NCI-H146 (cell line): Measurements from ENCODE around the gene TUT4.

ENCODE experiments used
- DNase-seq: peaks from one replicate; lab custom pipeline; 2025; lab: John Stamatoyannopoulos, UW

Gene TUT4

DNA sequence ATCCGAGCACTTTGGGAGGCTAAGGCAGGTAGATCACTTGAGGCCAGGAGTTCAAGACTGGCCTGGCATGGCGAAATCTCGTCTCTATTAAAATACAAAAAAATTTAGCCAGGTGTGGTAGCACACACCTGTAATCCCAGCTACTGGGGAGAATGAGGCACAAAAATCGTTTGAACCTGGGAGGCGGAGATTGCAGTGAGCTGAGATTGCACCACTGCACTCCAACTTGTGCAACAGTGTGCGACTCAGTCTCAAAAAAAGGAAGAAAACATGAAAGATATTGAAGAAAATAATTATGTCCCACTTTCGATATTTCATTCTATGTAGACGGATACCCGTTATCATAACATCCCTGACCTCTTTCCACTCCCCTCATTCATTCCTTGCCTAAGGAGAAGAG is 19.2 kb downstream of the TUT4 start:
- no peak for DNase-seq

DNA sequence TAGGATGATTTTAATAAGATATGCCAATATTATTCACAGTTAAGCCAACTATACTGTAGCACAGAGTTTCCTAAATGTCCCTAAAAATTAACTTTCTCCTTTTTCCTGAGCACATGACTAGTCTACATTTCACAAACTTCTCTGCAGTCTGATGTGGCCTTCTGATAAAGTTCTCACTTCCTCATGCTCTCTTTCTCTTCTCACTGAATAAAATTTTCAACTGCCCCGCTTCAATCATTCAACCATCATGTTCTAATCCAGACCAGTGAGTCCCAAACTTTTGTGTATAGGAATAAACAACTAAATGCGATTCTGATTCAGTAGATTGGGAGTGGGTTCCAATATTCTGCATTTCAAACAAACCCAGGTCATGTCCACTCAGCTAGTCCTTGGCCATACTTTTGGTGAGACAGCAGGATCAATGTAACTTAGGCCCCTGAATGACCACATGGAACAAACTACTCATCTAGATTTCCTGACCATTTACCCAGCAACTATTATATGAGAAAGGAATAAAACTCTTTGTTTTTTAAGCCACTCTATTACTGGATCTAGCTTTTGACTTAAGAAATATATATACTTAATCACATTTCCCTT is 20.1 kb downstream of the TUT4 start:
- DNase-seq = no peak

DNA sequence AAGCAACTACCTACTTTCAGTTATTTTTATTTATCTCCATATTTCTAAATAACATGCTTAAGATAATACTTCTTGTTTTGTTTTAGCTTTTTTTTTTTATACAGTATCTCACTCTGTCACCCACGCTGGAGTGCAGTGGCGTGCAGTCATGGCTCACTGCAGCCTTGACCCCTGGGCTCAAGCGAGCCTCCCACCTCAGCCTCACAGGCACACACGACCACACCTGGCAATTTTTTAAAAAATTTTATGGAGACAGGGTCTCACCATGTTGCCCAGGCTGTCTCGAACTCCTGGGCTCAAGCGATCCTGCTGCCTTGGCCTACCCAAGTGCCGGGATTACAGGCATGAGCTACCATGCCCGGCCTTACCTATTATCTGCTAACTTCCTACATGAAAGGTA is 20.6 kb downstream of the TUT4 start:
- no peak for DNase-seq

DNA sequence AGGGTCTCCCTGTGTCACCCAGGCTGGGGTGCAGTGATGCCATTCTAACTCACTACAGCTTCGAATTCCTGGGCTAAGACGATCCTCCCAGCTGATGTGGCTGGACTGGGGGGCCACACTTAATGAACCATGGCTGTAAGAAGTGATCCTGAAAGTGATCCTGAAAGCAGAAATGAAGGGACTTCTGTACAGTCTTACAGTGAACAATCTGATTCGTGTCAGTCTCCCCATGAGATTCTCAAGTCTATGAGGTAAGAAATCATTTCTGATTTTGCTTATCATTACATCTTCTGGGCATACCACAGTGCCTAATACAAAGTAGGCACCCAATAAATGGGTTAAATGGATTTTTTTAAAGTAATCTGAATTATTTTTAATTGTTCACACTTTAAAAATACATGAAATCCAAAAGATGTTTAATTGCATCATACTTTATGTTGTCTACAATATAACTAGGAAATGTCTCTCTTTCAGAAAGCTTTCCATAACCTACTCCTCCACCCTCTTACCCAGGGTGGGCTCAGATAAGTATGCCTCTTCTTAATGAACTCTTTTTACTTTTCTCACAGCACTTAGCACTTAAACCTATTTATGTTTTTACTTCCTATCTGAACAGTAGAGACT is 21.5 kb downstream of the TUT4 start:
- DNase-seq = no peak

DNA sequence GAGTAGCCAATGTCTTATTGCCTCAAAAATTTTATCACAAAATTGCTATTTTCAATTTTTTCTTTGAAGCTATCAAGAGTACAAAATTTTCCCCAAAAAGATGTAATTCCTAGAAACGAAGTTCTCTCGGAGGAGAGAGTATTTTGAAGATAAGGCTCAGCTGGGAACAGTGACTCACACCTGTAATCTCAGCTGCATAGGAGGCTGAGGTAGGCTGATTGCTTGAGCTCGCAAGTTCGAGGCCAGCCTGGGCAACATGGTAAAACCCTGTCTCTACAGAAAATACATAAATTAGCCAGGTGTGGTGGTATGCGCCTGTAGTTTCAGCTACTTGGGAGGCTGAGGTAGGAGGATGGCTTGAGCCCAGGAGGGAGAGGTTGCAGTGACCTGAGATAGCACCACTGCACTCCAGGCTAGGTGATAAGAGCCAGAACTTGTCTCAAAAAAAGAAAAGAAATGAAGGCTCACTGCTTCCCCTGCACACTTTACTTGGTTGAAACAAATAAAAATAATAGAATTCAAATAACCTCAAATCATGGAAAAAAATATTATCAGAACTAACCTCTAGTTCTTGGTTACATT is 22.2 kb downstream of the TUT4 start:
- no peak for DNase-seq

DNA sequence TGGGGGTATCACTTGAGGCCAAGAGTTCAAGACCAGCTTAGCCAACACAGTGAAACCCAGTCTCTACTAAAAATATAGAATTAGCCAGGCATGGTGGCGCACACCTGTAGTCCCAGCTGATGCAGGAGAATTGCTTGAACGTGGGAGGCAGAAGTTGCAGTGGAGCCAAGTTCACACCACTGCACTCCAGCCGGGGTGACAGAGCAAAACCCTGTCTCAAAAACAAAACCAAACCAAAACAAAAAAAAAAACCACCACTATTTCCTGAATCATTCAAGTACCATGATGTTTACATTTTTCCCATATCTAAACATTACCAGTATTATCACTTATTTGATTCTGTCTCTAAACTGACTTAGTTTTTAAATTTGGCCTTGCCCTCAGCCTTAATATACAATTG is 29.5 kb downstream of the TUT4 start:
- DNase-seq = no peak

DNA sequence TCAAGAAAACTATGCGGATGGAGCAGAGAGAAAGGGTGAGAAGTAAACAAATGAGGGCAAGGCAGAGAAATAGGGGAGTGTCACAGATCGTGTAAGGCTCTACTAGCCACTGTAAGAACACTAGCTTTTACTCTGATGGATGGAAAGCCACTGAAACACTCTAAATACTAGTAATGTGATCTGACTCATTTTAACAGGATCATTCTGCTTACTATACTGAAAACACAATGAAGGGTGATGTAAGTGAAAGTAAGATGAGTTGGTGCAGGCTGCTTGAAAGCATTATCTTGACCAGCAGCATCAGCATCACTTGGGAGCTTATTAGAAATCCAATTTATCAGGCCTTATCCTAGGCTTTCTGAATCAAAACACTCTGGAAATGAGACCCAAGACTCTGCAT is 32.7 kb downstream of the TUT4 start:
- no peak for DNase-seq

DNA sequence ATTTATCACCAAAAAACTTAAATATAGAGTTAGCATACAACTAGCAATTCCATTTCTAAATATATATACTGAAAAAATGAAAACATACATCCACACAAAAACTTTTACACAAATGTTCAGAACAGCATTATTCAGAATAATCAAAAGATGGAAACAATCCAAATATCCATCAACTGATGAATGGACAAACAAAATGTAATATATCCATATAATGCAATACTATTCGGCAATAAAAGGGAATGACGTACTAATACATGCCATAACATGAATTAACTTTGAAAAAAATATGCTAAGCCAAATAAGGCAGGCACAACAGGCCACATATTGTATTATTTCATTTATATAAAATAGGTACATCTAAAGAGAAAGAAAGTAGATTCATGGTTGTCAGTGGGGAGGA is 33.9 kb downstream of the TUT4 start:
- DNase-seq = no peak

DNA sequence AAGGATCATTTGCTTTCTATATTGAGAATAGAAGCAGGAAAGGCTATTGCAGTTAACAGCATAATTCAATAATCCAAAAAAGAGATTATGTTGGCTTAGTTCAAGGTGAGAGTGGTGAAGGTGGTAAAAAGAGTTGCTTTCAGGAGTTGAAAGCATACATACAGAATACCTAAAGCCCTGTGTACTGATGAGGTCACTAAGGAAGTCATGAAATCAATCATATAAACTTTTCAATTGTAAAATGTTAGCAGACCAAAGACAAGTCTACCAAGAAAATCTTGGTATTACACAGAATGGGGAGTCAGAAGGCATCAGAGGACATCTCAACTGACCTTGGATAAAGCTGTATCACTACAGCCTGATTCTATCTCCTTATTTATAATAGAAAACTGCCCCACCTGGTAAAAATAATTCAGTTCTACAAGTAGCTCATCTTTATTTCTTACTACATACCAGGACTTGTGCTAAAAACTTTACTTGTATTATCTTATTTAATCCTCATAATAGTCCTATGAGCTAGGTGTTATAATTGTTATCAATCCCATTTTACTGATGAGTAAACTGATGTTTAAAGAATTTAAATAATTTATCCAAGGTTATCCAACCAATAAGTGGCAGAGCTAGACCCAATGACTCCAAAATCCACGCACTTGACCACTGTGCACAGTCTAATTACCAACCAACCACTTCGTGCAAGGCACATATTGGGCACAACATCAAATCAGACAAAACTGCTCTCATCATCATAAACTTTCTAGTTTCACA is 40.9 kb downstream of the TUT4 start:
- DNase-seq = no peak

DNA sequence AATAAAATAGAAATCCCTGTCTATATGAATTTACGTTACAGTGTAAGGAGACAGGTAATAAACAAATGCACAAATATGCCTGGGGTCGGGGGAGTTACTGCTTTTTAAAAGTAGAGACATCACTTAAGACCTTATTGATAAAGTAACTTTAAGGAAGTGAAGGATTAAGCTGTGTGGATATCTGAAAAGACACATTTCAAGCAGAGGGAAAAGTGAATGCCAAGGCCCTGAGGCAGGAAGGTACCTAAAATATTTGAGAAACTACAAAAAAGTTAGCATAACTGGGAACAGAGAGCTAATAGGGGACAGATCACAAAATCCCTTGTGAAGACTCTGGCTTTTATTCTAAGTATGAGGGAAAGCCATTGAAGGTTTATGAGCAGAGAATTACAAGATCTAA is 41.5 kb downstream of the TUT4 start:
- no peak for DNase-seq

DNA sequence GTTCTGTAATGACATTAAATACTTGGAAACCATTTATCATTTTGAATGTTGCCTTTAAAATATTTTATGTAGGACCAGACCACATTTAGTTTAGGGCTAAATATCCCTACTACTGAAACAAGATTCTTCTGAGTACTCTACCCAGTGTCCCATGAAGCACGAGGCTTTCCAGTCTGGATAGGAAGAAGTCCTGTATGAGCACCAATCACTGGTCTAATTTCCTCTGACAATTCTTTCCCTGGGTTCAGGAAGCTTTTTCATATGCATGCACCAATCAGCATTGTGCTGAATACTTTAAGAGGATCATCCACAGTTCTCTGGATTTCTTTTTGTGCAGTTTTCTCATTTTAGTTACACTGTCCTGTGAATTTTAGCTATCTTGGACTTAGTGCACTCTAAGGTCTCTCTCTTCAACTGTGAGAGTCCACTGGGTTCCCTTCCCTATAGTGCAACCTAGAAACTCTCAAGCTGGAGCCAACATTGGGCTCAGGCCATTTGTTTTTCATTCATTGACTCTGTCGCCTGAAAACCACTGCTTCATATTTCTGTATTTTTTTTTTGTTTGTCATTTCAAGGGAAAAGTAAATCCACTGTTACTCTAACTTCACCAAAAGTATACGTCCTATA is 45.9 kb downstream of the TUT4 start:
- no peak for DNase-seq

DNA sequence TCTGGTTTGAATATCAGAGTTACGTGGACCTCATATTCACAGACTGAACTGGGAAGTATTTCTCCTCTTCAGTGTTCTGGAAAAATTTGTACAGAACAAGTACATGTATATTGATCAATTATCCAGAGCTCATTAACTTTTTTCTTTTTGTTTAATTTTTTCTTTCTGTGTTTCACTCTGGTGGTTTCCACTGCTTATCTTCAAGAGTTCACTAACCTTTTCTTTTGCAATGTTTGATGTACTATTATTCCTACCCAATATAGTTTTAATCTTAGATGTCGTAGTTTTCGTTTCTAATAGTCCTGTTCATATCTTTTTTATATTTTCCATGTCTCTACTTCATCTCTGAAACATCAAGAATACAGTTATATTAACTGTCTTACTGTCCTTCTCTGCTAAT is 46.5 kb downstream of the TUT4 start:
- no peak for DNase-seq

DNA sequence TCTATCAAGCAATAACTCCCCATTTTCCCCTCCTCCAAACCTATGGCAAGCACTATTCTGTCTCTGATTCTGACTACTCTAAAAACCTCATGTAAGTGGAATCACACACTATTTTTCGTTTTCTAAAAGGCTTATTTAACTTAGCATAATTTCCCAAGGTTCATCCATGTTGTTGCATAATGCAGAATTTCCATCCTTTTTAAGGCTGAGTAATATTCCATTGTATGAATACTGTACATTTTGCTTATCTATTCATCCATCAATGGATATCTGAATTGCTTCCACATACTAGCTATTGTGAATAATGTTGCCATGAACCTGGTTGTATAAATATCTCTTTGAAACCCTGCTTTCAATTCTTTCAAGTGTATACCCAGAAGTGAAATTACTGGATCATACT is 48.2 kb downstream of the TUT4 start:
- DNase-seq = no peak

DNA sequence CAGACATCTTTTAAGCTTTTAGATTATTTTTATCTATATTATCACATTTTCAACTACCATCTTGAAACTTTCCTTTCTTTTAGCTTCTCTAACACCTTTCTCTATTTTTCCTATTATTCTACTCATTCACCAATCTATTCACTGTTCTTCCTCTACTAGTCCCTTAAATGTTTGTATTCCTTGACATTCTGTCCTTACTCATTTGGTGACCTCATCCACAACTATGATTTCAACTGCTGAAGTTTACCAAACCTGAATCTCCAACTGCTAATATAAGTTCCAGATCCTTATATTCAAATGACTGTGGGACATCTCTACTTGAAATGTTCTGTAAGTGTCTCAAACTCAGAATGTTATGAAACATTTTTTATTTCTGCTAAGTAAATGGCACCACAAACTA is 49.2 kb downstream of the TUT4 start:
- DNase-seq = no peak

DNA sequence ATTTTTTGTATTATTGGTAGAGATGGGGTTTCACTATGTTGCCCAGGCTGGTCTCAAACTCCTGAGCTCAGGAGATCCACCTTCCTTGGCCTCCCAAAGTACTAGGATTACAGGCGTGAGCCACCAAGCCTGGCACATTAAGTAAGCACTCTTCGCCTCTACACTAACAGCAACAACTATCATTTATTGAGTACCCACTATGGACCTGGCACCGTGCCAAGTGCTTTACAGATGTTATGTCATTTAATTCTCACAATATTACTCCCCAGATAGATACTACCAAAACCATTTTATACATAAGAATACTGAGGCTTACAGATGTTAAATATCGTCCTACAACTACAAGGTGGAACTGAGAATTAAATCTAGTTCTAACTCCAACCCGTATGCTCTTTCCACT is 50.1 kb downstream of the TUT4 start:
- DNase-seq = no peak

DNA sequence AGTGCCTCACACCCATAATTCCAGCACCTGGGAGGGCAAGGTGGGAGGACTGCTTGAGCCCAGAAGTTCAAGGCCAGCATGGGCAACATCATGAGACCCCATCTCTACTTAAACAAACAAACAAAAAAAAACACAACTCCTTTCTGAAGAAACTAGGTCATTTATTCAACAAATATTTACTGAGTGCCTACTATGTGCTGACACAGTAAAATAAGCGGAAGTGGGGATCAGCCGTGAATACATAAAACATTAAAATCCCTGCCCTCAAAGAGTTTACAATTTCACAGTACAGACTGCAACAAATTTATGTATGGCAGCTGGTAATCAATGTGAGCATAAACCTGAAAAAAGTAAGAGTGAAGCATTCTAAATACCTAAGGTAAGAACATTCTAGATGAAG is 65.3 kb downstream of the TUT4 start:
- DNase-seq = no peak

DNA sequence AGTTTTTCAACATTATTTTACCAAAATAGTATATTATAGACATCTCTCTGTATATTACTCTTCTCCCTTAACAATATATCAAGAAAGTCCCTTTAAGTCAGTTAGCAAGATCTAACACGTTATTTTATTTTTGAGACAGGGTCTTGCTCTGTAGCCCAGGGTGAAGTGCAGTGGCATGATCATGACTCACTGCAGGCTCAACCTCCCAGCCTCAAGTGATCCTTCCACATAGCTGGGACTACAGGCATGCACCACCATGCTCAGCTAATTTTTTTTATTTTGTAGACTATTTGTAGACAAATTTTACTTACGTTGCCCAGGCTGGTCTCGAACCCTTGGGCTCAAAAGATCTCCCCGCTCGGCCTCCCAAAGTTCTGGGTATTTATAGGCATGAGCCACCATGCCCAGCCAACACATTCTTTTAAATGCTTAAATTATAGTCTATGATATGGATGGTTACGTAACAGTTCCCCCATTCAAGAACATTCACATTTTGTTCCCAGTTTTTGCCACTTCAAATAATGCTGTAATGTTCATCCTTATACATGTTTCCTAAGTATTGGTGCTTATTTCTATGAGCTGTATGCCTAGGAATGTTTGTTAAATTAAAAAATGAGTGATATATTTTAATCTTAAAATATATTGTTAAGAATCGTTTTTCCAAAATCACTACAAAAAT is 70.4 kb downstream of the TUT4 start:
- no peak for DNase-seq

DNA sequence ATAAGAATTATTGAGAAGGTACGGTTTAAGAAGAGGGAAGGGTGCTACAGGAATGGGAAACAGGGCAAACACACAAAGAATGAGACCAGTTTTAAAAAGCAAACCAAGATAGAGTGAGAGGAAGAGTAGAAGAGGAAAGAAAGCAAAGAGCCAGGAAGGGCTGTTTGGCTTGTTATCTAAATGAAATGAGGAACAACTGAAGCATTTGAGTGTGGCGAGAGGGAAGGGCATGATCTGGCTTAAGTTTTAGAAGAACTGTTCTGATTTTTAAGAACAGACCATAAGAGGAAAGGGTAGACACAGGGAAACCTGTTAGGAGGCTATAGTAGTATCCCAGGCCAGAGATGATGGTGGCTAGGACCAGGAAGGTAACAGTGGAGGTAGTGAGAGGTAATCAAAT is 73.8 kb downstream of the TUT4 start:
- no peak for DNase-seq

DNA sequence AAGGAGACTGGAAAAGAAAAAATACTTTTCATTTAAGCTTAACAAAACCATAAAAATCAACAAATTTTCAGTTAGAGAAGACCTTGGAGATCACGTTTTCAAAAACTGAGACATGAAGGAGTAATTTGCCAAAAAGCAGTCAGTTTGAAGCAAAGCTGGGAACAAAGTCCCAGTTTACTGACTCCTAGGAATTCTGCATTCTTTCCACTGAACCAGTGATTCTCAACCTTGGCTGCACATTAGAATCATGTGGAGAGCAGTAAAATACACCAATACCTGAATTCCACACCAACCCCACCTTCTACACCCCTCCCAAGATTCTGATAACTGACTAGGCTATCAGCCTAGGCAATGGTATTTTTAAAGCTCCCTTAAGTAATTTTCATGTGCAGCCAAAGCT is 75.0 kb downstream of the TUT4 start:
- no peak for DNase-seq

DNA sequence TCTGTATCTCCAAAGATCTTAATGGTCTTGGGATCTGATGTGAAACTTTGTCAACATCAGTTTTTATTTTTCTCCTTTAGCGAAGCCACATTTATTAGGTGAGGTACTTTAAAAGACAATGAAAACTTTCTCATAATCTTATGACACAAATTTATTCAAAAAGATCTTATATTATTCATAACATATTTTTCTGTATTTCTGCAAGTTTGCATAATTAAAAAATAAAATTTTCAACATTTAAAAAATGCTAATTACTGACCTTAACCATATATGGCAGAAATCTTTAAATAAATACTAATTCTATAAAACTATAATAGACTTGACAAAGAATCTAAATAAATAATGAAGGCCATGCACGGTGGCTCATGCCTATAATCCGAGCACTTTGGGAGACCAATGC is 75.9 kb downstream of the TUT4 start:
- DNase-seq = no peak

DNA sequence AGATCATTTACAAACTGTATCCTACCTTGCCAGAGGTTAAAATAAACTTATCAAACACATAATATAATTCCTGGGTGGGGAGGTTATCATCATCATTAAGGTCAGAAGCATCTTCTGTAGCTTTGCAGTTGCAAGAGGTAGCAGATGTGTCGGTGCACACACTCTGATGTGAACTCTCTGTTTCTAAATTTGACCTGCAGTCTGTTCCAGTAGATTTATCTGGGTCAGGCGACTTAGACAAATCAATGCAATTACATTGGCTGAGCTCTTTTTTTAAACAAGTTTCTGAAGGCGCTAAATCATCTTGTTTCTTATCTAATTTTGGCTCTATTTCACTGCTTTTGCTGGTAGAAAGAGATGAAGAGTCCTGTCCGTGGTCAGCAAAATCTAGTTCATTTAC is 78.1 kb downstream of the TUT4 start:
- DNase-seq = no peak

DNA sequence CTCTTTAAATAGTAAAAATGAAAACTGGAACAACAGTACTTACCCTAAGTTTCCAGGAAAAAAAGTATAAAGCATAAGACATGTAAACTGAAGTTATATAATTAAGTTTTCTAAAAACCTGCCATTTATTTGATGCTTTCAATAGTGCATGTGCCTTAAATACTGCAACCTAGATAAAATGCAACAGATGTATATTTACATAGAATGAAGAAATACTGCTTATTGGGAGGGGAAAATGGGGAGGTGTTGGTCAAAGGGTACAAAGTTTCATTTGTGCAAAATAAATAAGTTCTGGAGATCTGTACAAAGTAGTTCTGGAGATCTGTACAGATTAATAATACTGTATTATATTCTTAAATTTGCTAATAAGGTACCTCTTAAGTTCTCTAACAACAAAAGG is 79.9 kb downstream of the TUT4 start:
- DNase-seq = no peak
